Stimulated activated CD4-positive, alpha-beta T cell treated with anti-CD3 and anti-CD28 coated beads, TNF-alpha, amount 100 ng/mL, for 4 hours (primary cell): ENCODE results near the gene PPM1H.
"Not testable (repeated sequence)": the region's sequence is repeated elsewhere in the genome, so short reads cannot be mapped to it uniquely, and the experiment has no call there.

Source experiments
- DNase-seq, 3 experiments: peaks; one replicate each; pipeline ENCODE4 v3.0.0-alpha.2; 2020; ENCODE audit warnings: low read depth in 3 of 3

Gene PPM1H

DNA sequence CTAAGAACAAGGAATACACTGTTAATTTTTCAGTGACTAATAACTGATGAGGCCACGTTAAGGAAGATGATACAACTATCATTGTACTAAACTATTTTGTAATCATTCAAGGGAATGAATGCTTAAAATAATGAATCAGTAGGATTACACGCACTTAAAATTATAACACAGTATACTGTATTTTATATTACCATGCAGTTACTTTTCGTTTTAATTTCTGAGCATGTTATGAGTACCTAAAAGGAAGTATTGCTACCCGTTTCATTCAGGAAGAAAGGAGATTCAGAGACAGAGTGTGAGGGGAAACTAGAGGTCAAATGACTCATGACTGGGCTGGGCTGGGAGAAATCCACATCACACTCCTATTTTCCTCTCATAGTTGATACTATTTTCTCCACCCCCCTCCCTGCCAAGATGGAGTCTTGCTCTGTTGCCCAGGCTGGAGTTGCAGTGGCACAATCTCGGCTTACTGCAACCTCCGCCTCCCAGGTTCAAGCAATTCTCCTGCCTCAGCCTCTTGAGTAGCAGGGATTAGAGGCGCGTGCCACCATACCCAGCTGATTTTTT lies 202.0 kb downstream of the PPM1H start:
- no peak for DNase-seq

DNA sequence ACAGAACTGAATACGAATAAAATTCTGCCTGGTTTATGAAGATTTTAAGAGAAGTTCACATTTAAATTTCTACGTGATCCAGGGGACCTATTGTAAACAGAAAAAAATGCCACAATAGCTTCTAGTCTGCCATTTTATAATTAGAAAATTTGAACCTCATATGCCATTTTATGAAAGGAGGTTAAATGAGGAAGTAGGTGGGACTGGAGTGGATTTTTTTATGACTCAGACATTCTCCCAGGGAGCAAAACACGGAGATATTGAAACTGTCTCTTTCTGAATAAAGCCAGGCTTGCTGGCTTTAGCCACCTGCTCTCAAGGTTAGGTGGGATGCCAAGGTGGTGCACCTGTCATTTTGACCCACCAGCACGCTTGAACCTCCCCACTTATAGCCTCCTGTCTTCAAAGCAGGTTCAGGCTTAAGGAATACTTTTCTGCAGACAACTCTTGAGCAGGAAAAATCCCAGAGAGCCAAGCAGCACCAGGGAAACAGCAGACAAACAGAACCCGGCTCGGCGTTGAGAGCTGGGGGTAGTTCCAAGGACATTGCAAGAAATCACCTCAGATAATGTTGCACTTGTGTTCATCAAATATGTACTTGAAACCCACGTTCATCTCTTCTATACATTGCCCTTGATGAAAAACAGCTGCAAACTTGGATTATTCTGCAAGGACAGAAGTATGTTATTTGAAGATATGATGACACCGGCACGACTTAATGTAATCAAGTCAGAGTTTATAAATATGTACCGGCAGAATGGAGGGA lies 203.7 kb downstream of the PPM1H start:
- no peak for DNase-seq

DNA sequence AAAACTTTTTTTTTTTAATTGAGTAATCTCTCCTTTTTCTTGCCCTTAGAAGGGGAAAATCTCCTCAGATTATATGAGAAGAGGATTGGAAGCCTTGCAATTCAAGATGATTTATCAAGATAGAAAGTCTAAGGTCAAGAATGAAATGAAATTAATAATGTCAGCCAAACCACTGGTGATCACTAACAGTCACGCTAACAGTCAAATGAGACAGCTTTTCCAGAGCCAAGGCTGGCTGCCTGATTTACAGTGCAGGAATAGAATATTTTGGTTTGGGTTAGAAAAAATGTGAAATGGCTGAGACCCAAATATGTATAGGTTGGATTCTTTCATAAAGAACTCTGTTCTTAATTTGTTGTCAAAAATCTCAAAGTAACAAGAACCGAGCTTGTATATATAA lies 204.3 kb downstream of the PPM1H start:
- DNase-seq: no peak

GRCh38 chr12:62729579-62730544 lies 205.1 kb downstream of the PPM1H start:
- not testable (repeated sequence) for DNase-seq

DNA sequence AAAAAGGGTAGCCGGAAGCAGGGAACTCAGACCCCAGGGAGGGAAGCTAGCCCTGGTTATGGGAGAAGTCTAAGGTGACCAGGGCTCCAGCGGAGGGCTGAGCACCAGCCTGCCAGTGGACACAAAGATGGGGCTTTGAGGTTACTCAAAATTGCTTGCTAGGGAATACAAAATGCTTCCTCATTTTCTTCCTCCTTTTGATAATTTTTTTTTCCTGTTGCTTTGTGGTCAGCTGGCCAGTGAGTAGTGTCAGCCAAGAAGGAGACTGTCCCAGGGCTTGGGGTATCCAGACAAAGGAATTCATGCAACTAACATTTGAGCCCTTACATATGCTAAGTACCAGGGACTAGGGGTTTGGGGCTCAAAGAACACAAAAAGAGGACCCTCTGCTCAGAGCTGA lies 206.2 kb downstream of the PPM1H start:
- DNase-seq: no peak

DNA sequence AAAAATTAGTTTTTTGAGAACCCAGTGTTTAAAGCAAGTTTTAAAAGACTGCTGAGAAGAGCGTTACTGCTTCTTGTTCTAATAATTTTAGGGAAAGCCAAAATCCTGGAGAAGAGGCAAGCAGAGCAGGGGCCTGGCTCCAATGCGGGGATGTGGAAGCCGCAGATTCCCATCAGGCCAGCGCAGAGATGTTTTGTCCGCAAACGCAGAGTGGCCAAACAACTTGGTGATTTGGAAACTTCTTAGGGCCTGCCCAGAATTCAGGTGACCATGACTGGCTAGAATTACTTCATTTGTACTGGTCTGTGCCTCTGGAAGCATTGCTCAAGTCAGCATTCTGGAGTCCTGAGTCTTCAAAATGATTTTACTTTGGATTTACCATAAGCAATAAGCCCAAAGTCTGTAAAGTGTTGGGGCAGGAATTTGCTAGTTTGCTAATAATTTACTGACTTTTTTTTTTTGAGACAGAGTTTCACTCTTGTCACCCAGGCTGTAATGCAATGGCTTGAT lies 208.4 kb downstream of the PPM1H start:
- DNase-seq: no peak

DNA sequence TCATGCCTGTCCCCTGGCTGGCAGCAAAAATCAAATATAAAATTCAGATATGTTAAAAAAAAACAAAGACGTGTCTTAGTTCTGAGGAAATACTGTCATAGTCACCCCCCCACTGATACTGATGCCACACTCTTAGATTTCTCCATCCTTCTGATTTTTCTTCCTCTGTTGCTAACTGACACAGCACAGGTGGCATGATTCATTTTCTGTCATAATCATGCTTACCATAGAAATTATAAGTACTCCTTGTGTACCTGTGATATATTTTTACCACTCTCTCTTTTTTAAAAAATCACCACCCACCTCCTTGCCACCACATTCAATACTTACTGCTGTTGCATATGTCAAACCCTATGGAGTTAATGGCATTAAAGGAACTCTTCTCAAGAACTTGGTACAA lies 209.2 kb downstream of the PPM1H start:
- DNase-seq: no peak

DNA sequence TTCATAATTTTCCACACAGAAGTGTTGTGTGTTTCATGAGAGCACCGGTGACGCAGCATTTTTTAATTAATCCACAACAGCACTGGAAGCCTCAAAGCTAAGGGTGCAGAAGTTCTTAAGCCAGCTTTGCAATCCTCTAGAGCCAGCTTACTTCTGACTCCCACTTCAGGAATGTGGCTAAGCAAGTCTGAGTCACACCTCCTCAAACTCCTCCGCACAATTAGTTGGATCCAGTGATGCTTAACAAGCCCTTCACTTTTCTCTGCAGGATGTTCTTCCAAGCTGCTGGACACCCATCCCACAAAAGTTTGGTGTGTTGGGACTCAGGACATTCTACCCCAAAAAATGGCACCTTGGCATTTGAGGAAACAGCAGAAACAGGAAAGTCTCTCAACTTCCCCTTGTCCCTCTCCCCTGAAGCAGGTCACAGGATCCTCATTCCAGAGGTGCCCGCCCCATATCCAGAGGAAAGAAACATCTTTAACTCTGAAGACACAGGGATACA lies 210.0 kb downstream of the PPM1H start:
- DNase-seq: no peak

DNA sequence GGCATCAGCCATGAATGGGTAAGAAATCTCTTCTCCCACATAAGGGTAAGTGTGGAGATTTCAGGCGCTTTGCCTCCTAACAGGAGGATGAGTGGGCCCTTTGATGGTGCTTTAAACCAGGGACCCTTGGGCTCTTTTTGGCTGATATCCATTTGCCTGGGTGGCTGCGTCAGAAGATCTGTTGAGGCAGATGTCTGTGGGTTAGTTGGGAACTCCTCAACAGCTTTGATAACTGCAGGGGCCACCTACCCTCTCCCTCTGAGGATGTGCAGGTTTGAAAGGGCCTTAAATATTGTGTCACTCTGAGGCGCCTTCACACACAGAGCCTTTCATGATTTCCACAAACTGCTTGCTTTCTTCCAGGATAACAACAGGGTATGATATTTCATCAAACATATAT lies 210.7 kb downstream of the PPM1H start:
- no peak for DNase-seq

DNA sequence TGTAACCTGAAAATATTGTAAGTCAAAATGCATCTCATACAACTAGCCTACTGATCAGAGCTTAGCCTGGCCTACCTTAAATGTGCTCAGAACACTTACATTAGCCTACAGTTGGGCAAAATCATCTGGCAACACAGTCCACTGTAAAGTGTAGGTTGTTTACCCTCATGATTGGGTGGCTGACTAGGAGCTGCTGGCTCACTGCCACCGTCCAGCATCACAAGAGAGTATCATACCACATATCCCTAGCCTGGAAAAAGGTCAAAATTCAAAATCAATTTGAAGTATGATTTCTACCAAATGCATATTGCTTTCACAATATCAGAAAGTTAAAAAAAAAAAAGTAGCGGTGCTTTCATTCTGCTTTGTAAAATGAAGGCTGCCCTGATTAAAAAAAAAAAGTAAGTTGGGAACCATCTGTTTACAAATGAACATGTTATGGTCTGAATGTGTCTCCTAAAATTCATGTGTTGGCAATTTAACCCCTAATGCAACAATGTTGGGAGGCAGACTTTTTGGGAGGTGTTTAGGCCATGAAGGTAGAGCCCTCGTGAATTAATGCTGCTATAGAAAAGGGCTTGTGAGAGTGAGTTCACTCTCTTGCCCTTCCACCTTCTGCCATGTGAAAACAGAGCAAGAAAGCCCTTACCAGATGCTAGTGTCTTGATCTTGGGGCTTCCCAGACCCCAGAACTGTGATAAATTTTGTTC lies 211.8 kb downstream of the PPM1H start:
- no peak for DNase-seq

- no peak for DNase-seq
Measured at GRCh38 chr12:62720661-62721330, 214.2 kb downstream of the PPM1H start.

DNA sequence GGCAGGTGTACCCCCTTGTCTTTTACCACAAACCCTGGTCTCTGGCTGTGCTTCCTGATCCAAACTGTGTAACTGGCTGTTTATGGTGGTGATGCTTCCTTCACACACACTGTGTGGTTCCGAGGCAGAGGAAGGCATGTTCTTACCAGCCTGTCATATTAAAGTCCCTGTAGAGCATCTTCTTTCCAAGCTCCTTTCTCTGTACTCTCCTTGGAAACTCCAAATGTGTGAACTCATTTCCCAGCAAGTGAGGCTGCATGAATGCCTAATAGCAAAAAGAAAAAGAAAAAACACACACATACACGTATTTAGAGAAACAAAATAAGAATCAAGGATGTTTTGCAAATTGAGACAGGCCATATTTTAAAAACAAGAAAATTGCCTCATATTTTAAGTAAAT lies 214.9 kb downstream of the PPM1H start:
- DNase-seq: no peak

DNA sequence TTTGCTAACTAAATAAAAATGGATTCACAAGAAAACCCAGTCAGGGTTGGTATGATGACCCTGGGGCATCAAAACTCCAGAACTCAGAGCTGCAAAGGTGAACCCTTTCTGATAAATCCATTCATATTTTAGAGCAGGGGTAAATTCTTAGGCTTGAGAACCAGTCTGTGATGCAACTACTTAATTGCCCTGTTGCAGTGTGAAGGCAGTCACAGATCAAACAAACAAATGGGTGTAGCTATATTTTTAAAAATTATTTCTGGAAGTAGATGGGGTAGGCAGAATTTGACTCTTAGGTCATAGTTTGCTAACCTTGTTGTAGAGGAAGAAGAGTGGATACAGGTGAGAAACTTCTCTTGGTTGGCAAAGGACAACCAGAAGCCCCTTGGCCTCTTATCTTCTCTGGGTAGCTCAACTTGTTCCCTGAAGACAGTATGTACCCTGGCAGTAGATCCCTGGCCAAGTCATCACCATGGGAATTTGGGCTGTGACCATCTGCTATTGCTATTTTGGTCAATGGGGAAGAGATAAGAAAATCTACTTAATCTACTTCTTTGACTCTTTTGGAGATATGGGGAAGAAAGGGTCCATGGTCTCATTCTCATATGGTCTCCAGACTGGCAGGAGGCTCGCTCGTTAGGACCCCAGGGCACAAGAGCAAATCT lies 216.1 kb downstream of the PPM1H start:
- DNase-seq: no peak

- no peak for DNase-seq
Measured at GRCh38 chr12:62717643-62718042, 217.3 kb downstream of the PPM1H start.

- DNase-seq: no peak
Measured at GRCh38 chr12:62716866-62717525, 218.0 kb downstream of the PPM1H start.

- no peak for DNase-seq
Measured at GRCh38 chr12:62716037-62716436, 218.9 kb downstream of the PPM1H start.

DNA sequence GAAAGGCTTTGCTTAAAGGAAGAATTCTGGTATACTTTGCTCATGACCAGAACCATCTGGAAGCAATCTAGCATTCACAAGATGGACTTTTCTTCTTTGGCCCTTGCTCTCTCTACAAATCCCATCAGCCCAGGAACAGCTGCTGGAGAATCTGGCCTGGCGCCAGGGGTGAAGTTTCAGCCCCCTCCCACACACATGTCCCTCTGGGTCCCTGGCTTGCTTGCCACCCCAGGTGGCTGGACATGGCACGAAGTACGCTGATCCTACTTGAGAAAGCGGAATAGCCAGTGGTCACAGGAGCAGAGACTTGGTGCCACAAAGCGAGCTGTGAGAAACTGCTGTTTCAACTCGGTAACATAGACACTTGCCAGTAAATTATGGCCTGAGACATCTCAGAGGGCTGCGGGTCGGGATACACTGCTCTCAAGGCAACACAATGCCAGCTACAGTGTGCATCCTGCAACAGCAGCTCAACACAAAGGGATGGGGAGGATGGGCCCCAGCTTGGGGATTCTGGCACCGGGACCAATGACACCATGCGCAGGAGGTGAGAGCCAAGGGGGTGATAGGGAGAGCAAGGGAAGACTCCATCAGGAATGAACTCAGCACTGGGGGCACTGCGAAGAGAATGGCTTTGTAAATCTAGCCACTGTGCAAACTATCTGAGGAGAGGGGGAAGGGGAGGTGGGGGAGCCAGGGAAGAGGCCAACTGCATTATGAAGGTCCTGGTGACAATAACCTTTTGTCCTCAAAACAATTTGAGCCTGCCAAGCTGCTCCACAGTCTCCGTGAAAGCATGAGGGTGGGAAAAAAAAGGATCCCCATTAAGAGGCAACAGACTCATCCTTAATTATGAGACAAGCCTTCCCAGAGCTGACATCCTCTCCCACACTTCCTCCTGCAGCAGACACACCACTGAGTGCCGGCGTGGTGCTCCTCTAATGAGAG lies 219.9 kb downstream of the PPM1H start:
- DNase-seq: no peak

- DNase-seq: no peak
Measured at GRCh38 chr12:62714181-62714773, 220.7 kb downstream of the PPM1H start.
